ENCODE measurements around the gene PDE8B.

Gene PDE8B

DNA sequence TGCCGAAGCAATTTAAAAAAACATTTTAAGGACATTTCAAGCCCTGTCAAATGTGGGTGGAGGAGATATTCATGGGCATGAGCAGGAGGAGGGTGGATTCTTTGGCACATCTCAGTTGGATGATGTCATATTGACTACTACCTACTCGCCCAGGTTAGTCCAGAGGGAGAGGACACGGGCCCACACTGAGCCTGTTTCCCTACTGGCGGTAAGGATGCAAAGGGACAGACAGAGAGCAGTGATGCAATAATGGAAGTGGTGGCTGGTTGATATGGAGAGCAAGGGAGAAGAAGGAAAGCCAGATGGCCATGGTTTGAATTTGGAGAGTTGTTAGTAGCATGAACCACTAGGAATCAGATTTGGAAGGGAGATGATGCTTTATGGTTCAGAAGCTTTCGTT lies 34.1 kb upstream of the PDE8B start:
- DNase-seq (ENCODE audit: extremely low spot score) = no peak
- ChIA-PET POLR2A (no interaction called here), CTCF (no interaction called here)
- TF ChIP-seq, protein P1, sequence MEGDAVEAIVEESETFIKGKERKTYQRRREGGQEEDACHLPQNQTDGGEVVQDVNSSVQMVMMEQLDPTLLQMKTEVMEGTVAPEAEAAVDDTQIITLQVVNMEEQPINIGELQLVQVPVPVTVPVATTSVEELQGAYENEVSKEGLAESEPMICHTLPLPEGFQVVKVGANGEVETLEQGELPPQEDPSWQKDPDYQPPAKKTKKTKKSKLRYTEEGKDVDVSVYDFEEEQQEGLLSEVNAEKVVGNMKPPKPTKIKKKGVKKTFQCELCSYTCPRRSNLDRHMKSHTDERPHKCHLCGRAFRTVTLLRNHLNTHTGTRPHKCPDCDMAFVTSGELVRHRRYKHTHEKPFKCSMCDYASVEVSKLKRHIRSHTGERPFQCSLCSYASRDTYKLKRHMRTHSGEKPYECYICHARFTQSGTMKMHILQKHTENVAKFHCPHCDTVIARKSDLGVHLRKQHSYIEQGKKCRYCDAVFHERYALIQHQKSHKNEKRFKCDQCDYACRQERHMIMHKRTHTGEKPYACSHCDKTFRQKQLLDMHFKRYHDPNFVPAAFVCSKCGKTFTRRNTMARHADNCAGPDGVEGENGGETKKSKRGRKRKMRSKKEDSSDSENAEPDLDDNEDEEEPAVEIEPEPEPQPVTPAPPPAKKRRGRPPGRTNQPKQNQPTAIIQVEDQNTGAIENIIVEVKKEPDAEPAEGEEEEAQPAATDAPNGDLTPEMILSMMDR (IDR thresholded peaks at IDR 0.05; ENCODE audit: control extremely low read depth, extremely low read depth, low read depth, missing control alignments) = no peak

DNA sequence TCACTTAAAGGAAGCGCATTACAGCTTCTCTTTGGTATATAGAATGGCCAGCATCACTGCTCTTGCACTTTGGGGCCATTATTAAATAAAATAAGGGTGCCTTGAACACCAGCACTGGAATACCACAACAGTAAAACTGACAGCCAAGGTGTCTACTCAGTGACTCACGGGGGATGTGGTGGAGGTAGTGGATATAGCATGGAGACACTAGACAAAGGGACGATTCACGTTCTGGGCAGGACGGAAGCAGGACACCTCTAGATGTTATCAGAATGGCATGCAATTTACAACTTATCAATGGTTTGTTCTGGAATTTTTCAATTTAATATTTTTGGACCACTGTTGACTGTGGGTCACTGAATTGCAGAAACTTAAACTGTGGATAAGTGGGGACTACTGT lies 32.9 kb upstream of the PDE8B start:
- CTCF ChIA-PET = no interaction called here
- TF ChIP-seq, protein P1 (IDR thresholded peaks at IDR 0.05; ENCODE audit: control extremely low read depth, extremely low read depth, low read depth, missing control alignments) = no peak
- DNase-seq (ENCODE audit: extremely low spot score) = no peak
- POLR2A ChIA-PET = no interaction called here

DNA sequence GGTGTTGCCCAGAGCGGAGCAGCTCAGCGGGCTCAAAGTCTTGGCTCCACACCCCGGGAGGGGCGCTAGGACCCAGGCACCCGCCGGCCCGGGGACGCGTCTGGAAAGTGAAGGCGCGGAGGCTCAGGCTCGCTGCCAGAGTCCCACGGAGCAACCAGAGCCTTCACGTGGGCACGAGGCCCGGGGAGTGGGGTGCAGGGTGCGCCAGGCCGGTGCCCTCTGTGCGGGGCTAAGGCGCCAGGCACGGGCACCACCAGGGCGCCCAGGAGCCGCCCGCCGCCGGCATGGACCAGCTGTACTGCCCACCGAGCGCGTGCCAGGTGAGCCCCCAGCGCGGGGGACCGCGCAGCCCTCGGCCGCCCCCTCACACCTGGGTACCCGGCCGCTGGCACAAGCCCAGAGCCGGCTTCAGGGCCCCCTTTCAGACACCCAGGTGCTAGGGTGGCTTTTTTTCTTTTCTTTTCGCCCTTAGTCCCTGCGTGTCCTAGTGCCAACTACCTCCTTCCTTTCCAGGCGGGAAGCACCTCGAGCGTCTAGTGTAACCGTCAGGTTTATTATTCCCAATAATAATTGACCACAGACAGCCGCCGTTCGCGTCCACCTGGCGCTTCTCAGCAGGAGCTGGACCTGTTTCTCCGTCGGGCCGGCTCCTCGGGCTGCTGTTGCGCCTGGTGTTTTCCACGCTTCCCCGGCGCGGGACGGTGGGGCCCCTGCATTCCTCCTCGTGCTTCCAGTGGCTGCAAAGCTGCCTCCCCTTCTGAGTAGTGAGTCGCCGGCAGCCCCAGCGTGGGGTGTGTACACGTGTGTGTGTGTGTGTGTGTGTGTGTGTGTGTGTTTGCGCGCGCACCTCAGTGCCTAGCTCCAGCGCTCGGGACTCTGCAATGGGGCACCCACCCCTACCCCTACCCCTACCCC lies 30.1 kb upstream of the PDE8B start:
- ChIA-PET POLR2A (no interaction called here), CTCF (interaction anchor here (0.9 kb wide), 1 partner anchor 313 kb away, joined by 3 read pairs; no protein-coding TSS in a partner anchor)
- DNase-seq (ENCODE audit: extremely low spot score) = no peak
- TF ChIP-seq, protein P1 (IDR thresholded peaks at IDR 0.05; ENCODE audit: control extremely low read depth, extremely low read depth, low read depth, missing control alignments) = no peak

DNA sequence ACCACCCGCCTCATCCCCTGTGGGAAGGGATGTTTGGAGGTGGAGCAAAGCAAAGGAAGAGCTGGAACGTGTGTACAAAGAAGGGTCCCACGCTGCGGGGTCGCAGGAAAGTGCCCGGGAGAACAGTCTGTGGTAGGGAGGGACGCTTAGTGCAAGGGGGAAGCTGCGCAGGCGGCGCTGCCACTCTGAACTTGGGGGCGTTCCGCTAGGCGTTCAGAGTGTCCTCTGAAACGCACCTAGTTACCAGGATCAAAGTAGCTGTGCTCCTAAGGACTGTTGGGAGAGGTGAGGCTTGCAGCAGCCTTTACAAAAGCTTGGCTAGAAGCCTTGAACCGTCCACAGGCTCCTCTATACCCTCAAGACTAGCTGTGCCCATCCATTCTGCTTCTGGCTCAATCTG lies 29.3 kb upstream of the PDE8B start:
- ChIA-PET CTCF (interaction anchor here (0.9 to 1.0 kb wide), 2 partner anchors 13 to 314 kb away, joined by 3 read pairs; no protein-coding TSS in a partner anchor), POLR2A (no interaction called here)
- DNase-seq (ENCODE audit: extremely low spot score) = no peak
- TF ChIP-seq, protein P1 (IDR thresholded peaks at IDR 0.05; ENCODE audit: control extremely low read depth, extremely low read depth, low read depth, missing control alignments) = no peak

DNA sequence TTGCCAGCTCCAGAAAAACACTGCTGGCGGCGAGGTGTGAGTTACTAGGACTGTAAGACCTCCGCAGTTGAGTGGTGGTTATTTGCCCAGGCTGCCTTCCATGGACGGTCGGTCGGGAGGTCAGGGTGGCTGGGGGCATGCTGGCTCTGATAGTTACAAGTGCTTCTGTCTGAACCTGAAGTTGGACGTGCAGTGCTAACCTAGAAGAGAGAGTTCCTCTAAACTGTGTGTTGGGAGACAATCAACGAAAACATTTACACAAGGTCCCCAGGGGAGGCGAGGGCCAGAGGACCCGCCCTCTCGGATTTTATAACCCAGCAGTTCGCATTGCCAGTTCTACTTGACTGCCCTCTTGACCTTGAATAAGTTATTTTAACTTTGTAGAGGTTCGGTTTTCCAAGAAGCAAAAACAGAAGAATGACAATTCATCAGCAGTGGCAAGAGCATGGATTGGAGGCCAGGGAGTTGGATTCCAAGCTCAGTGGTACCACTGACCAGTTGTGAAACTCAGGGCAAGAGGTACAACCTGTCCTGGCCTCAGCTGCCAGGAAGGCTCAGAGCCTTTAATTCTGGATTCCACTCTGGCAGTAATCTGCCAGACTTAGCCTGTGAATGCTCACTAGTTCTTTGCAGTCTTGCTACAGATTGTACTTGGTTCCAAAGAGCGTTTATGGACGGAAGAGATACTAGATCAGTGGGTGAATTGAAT lies 28.7 kb upstream of the PDE8B start:
- CTCF ChIA-PET = interaction anchor here (0.9 to 1.0 kb wide), 2 partner anchors 13 to 315 kb away, joined by 3 read pairs; no protein-coding TSS in a partner anchor
- TF ChIP-seq, protein P1 (IDR thresholded peaks at IDR 0.05; ENCODE audit: control extremely low read depth, extremely low read depth, low read depth, missing control alignments) = no peak
- POLR2A ChIA-PET = no interaction called here
- no peak for DNase-seq (ENCODE audit: extremely low spot score)

DNA sequence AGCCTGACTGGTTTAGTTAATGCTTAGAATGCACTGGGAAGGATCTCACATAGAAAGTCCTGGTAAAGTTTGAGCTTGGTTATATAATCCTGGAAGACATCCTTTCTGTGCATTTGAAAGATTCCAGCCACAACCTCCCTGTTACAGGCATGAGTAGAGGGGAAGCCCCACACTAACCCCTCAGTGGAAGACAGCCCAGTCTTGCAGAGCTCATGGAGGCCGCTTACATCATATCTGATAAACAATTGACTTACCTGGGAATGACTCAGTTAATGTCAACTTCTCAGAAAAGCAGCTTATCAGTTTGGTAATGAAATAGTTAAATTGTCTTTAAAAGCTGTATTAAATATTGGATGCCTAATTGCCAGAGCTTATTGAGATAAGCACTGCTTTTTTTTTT lies 28.1 kb upstream of the PDE8B start:
- CTCF ChIA-PET = no interaction called here
- no peak for DNase-seq (ENCODE audit: extremely low spot score)
- POLR2A ChIA-PET = no interaction called here
- TF ChIP-seq, protein P1 (IDR thresholded peaks at IDR 0.05; ENCODE audit: control extremely low read depth, extremely low read depth, low read depth, missing control alignments) = no peak

Measured in GM10248 (cell line).